SK-N-MC (cell line): Measurements from ENCODE around the gene ASPHD1.

Experiments used
- EZH2 ChIP-seq: fragments of 200-600 bp; sonication (generic); IDR thresholded peaks from one replicate; pipeline ENCODE4 v1.6.1; 2017; ENCODE audit warnings: antibody characterized with exemption
- POLR2AphosphoS5 ChIP-seq: IDR thresholded peaks from 2 replicates; pipeline ENCODE4 v1.6.1; 2012; ENCODE audit warnings: mild to moderate bottlenecking, low read depth, low read length, borderline replicate concordance

GRCh38 chr16:29950806-29951461 is 50.6 kb downstream of the ASPHD1 start:
- TF ChIP-seq EZH2 (no peak), POLR2AphosphoS5 (no peak)
